ENCODE data around the gene OR5T3.
"Not testable (repeated sequence)": the region's sequence is repeated elsewhere in the genome, so short reads cannot be mapped to it uniquely, and the experiment has no call there.

The OR5T3 gene

GRCh38 chr11:56251954-56252353 lies at the start of gene OR5T3:
Gene OR5T3 (plus strand): TSS chr11:56252254. CDS start chr11:56252254, 0 bp downstream.
- DNase-seq, result no peak

DNA sequence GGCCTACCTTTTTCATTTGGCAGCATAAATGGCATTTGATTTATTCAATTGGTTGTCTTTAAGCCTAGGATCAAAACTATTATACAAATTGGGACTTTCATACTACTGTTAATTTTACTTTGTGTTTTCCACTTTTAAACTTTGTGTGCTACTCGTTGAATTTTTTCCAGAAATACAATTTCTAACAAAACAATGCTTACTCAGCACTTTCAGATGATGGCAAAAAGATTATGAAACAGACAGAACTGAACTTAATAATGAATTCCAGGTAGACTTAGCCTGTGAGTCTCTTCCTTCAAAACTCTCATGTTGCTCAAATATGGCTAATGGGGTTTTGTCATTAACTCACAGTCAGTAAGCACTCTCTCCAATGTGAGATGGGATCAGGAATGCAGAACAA lies 44.3 kb upstream of the OR5T3 start:
- DNase-seq, result no peak

DNA sequence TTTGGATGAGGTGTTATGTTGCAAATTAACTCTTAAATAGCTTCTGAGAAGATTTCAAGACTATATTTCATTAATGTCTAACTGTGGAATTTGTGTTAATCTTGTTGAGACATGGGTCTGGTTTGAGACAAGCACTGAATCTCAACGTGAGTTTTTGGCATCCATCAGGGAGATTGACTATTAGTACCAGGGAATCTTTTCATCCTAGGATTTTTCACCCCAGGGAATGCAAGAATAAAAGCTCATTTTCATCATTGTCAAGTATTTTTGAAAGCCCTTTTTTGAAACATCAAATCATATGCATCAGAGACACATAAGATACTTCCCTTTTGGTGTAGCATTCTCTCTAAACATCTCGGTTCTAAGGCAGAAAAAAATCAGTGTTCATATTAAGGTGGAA lies 37.5 kb upstream of the OR5T3 start:
- DNase-seq, result no peak

- not testable (repeated sequence) for DNase-seq
These were observed 32.3 kb upstream of the OR5T3 start for GRCh38 chr11:56219735-56220134.

DNA sequence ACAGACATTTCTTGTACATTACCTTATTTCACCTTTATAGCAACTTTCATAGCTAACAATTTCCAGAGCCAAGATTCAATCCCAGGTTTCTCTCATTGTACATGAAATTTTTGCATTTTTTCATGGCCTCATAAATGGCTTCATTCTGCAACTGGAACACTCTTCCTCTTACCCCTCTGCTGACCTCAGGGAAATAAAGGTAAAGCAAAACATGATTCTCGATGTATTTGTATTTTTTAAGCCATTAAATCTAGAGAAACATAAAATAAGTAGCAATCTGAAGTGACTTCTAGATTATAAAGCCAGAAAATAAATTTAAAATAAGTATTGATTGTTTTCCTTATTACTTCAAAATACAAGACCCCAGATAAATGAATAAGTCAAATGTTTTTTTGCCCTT lies 17.9 kb upstream of the OR5T3 start, which contains the start of gene OR5T2:
Gene OR5T2, minus strand, starts transcription at position 101 of the 400 bp plus-strand sequence. CDS start 1,193 bp downstream, outside the sequence.
- no peak for DNase-seq

GRCh38 chr11:56271092-56271491 lies 19.0 kb downstream of the OR5T3 start:
- DNase-seq, result no peak

GRCh38 chr11:56273854-56274253 lies 21.8 kb downstream of the OR5T3 start, which contains the start of gene OR5T1:
Gene OR5T1 (plus strand): TSS chr11:56274154. CDS start chr11:56275639, 1,485 bp downstream.
- DNase-seq, result no peak

DNA sequence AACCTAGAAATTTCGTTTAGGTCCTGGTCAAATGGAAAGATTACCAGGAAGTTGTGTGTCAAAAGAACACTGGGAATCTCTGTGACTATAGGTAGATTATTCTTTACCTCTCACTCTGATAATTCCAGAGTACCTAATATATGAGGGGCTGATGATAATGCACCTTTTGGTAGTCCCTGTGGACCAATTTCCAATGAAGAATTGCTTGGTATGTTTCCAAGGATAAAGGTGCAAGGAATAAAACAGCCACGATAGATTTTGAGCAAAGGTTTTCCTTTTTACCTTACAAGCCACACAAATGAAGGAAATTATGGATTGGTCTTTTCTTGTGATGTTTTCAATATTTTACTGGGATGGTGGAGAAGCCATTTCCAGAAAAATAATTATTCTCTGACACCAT lies 40.1 kb downstream of the OR5T3 start, which contains the start of gene OR8H1:
Gene OR8H1, minus strand, starts transcription at position 101 of the 400 bp plus-strand sequence. CDS start 1,192 bp downstream, outside the sequence.
- no peak for DNase-seq

DNA sequence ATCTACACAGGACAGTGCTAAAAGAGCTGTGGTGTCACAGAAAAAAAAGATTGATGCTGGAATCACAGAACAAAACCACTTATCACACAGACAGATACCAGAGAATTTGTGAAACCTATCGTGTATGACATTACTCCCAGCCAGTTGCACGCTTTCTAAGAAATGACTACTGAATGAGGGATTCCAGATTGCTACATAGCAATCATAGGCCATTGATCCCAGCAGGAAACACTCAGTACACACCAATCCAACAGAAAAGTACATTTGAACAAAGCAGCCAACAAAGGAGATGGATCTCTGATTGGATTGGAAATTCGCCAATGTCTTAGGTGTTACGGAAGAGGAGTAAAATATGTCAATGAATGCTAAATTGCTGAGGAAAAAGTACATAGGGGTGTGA lies 44.8 kb downstream of the OR5T3 start:
- DNase-seq, result no peak
